HCT116 (cell line): Measurements from ENCODE around the gene FBXO34. TPM values are rescaled to one million over a fixed set of nuclear protein-coding genes. Genes with fewer than 3 reads are reported as not detected.

Experiments used
- ATAC-seq: fragments of 200-7000 bp; cut with Tn5 transposase; 2 replicates; pipeline ENCODE4 v1.9.1; 2020; ENCODE audit warnings: mild to moderate bottlenecking, moderate library complexity
- BruUV-seq: library from RNA; stranded (reverse); fragments of 400-500 nt; replicated peaks from 2 replicates; lab custom pipeline; 2021; lab: Mats Ljungman, UMichigan
- CTCF ChIA-PET: fragments of 300-600 bp; sonication (Branson Sonifier 250); formaldehyde crosslinking; loops from one replicate; lab custom pipeline; 2021; ENCODE audit warnings: antibody characterized with exemption; lab: Charles Lee
- POLR2A ChIA-PET: fragments of 300-600, 350-600 bp; sonication (Branson Sonifier 250); formaldehyde crosslinking; loops from one replicate; lab custom pipeline; 2021; ENCODE audit warnings: antibody characterized with exemption; lab: Charles Lee
- RAD21 ChIA-PET, 2 experiments: fragments of 300-600 bp; sonication (Branson Sonifier 250); formaldehyde crosslinking; loops; one replicate each; lab custom pipeline; 2023; ENCODE audit warnings: low total read pairs in 2 of 2; ENCODE audit not compliant: uncharacterized antibody in 2 of 2, unreplicated experiment in 2 of 2, low non-redundant PET in 1 of 2; lab: Charles Lee
- DNase-seq: peaks from one replicate; pipeline ENCODE4 v3.0.0-alpha.2; 2010; ENCODE audit warnings: low read depth, low spot score
- H2AFZ ChIP-seq: fragments of 200-600 bp; shearing (Covaris generic), sonication (generic); 2 replicates; pipeline ENCODE4 v1.6.1; 2017; ENCODE audit warnings: low read depth, mixed run types, mixed read lengths, antibody characterized with exemption, low read length; ENCODE audit not compliant: poor library complexity, severe bottlenecking
- H3K27ac ChIP-seq: 2 replicates; pipeline ENCODE4 v1.5.1; 2012; ENCODE audit warnings: low read depth, low read length
- H3K27me3 ChIP-seq: fragments of 200-600 bp; sonication (generic); 2 replicates; pipeline ENCODE4 v1.6.1; 2016; ENCODE audit warnings: mixed run types, low read length, mixed read lengths; ENCODE audit not compliant: insufficient read depth
- H3K36me3 ChIP-seq, 2 experiments: fragments of 200-500 bp in 1 of 2; fragments of 200-600 bp in 1 of 2; sonication (Bioruptor generic) in 1 of 2; sonication (generic) in 1 of 2; 2 replicates each; pipeline versions ENCODE4 v1.5.1 to v1.6.1; 2014 to 2016; ENCODE audit warnings: low read length in 2 of 2, inconsistent platforms in 1 of 2, mixed read lengths in 1 of 2, mixed run types in 1 of 2; ENCODE audit not compliant: insufficient read depth in 2 of 2, control insufficient read depth in 1 of 2
- H3K4me1 ChIP-seq, 2 experiments: fragments of 200-600 bp in 1 of 2; sonication (generic) in 1 of 2; 2 replicates each; pipeline versions ENCODE4 v1.5.1 to v1.6.1; 2012 to 2017; ENCODE audit warnings: low read length in 2 of 2, inconsistent platforms in 1 of 2, mild to moderate bottlenecking in 1 of 2, mixed read lengths in 1 of 2, mixed run types in 1 of 2, moderate library complexity in 1 of 2; ENCODE audit not compliant: insufficient read depth in 2 of 2, control insufficient read depth in 1 of 2
- H3K4me2 ChIP-seq: fragments of 200-600 bp; sonication (generic); 2 replicates; pipeline ENCODE4 v1.6.1; 2017; ENCODE audit warnings: mixed run types, low read length, mixed read lengths
- H3K4me3 ChIP-seq, 2 experiments: fragments of 200-600 bp in 1 of 2; sonication (generic) in 1 of 2; replicated peaks in 1 of 2; 2 replicates each; pipeline ENCODE4 v1.5.1; 2011 to 2016; ENCODE audit warnings: low read length in 2 of 2, control low read depth in 1 of 2, low read depth in 1 of 2, mild to moderate bottlenecking in 1 of 2, mixed read lengths in 1 of 2, mixed run types in 1 of 2
- H3K79me2 ChIP-seq: fragments of 200-600 bp; sonication (generic); 2 replicates; pipeline ENCODE4 v1.6.1; 2017; ENCODE audit warnings: mild to moderate bottlenecking, mixed run types, low read length, moderate library complexity, mixed read lengths; ENCODE audit not compliant: insufficient read depth
- H3K9ac ChIP-seq: fragments of 200-600 bp; sonication (generic); 2 replicates; pipeline ENCODE4 v1.6.1; 2016; ENCODE audit warnings: low read length, mixed read lengths
- H3K9me2 ChIP-seq: fragments of 200-600 bp; sonication (generic), shearing (Covaris generic); 2 replicates; pipeline ENCODE4 v1.6.1; 2017; ENCODE audit warnings: mixed run types, mild to moderate bottlenecking, moderate library complexity; ENCODE audit not compliant: insufficient read depth
- H3K9me3 ChIP-seq, 2 experiments: fragments of 200-500 bp in 1 of 2; fragments of 200-600 bp in 1 of 2; sonication (Bioruptor generic) in 1 of 2; sonication (generic) in 1 of 2; 2 replicates each; pipeline ENCODE4 v1.6.1; 2014 to 2017; ENCODE audit warnings: low read length in 2 of 2, mixed read lengths in 2 of 2, inconsistent platforms in 1 of 2, low read depth in 1 of 2, mild to moderate bottlenecking in 1 of 2, mixed run types in 1 of 2, moderate library complexity in 1 of 2; ENCODE audit not compliant: control insufficient read depth in 1 of 2, insufficient read depth in 1 of 2
- H4K20me1 ChIP-seq: fragments of 200-600 bp; sonication (generic), shearing (Covaris generic); 2 replicates; pipeline ENCODE4 v1.6.1; 2017; ENCODE audit warnings: mixed run types, mild to moderate bottlenecking, moderate library complexity; ENCODE audit not compliant: insufficient read depth
- intact Hi-C: fragments of 100-400 bp; cut with micrococcal nuclease; formaldehyde crosslinking; loops from 2 replicates; pipeline ENCODE4 v1.10.0; 2022
- total RNA-seq: library from RNA; stranded (reverse); gene quantifications from one replicate; pipeline ENCODE4 v1.2.1, GENCODE V29; 2021; ENCODE audit not compliant: unreplicated experiment
- TF ChIP-seq, protein P1 (sequence below): IDR thresholded peaks from 2 replicates; pipeline ENCODE4 v1.6.1; 2012; ENCODE audit warnings: low read depth

Gene FBXO34
- total RNA-seq, 1 experiment from 2014 or later = 26.9 TPM

GRCh38 chr14:55401751-55402150 is 130.5 kb downstream of the FBXO34 start:
- Histone ChIP-seq H4K20me1 (no peaks in the 10 kb centered on the region; the same call in 1 of the 2 replicates), H3K27ac (no peak overlapping the region), H2AFZ (no peak overlapping the region), H3K27me3 (no peaks in the 10 kb centered on the region), H3K9me3 (no peaks in the 10 kb centered on the region), H3K9ac (no peak overlapping the region), H3K4me3 (no peak overlapping the region), H3K79me2 (peaks cover 47% of the 10 kb centered on the region), H3K4me1 (peaks cover 8 to 20% of the 10 kb centered on the region in 2 experiments; a peak in 3 of 4 replicates), H3K9me2 (no peaks in the 10 kb centered on the region), H3K36me3 (no peaks in the 10 kb centered on the region), H3K4me2 (no peak overlapping the region)
- ChIA-PET CTCF (no interaction called here), POLR2A (no interaction called here), RAD21 (no interaction called here)
- BruUV-seq = no TSS peak
- no peak for DNase-seq
- TF ChIP-seq, protein P1, sequence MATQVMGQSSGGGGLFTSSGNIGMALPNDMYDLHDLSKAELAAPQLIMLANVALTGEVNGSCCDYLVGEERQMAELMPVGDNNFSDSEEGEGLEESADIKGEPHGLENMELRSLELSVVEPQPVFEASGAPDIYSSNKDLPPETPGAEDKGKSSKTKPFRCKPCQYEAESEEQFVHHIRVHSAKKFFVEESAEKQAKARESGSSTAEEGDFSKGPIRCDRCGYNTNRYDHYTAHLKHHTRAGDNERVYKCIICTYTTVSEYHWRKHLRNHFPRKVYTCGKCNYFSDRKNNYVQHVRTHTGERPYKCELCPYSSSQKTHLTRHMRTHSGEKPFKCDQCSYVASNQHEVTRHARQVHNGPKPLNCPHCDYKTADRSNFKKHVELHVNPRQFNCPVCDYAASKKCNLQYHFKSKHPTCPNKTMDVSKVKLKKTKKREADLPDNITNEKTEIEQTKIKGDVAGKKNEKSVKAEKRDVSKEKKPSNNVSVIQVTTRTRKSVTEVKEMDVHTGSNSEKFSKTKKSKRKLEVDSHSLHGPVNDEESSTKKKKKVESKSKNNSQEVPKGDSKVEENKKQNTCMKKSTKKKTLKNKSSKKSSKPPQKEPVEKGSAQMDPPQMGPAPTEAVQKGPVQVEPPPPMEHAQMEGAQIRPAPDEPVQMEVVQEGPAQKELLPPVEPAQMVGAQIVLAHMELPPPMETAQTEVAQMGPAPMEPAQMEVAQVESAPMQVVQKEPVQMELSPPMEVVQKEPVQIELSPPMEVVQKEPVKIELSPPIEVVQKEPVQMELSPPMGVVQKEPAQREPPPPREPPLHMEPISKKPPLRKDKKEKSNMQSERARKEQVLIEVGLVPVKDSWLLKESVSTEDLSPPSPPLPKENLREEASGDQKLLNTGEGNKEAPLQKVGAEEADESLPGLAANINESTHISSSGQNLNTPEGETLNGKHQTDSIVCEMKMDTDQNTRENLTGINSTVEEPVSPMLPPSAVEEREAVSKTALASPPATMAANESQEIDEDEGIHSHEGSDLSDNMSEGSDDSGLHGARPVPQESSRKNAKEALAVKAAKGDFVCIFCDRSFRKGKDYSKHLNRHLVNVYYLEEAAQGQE = no peak
- ATAC-seq = no peak
- intact Hi-C loops = no loop called here

Other genes starting within 250 kb of the FBXO34 start
- 44.3 TPM for gene WDHD1, start 244.3 kb upstream of the FBXO34 start, total RNA-seq
- 23.7 TPM for gene SOCS4, start 244.2 kb upstream of the FBXO34 start, total RNA-seq
- gene MAPK1IP1L, start 219.8 kb upstream of the FBXO34 start, total RNA-seq = 101 TPM
- 86.1 TPM for gene LGALS3, start 142.2 kb upstream of the FBXO34 start, total RNA-seq
- 72.8 TPM for gene DLGAP5, start 79.8 kb upstream of the FBXO34 start, total RNA-seq
- gene ATG14, start 140.4 kb downstream of the FBXO34 start, total RNA-seq = 9.9 TPM
- gene TBPL2, start 169.2 kb downstream of the FBXO34 start, total RNA-seq = not detected